ENCODE data around the gene TTLL8.

DNA sequence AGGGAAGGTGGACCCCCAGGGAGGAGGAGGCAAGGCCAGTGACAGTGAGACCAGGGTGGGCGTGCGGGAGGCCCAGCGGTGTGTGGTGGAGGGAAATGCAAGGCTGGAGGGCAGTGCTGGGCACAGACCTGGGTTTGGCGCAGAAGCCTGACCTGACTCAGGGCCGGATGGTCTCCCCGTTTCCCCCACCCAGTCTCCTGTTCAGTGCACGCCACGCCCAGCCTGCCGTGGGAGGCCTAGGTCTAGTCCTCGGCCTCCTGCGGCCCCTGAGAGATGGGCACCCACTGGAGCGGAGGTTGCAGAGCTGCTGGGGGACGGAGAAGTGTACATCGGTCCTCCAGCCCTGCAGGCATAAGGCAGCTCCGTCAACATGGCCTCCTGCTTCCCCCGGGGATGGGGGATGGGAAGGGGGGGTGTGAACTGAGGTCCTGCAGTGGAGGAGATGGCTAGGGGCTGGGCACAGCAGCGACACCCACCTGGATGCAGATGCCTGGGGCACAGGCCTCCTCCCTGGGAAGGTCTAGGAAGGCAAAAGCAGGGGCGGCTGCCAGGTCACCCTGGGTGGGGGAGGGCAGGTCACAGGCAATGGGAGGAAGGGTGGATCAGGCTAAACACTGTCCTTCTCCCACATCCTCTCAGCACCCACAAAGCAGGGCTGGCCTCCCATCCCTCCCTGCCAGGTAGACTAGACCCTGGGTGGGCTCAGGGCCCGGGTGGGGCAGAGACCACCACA is 61.4 kb downstream of the TTLL8 start:
- TF ChIP-seq TAF1 (IDR thresholded peaks at IDR 0.05; ENCODE audit: borderline replicate concordance, insufficient read depth, low read length) (no peak), REST (IDR thresholded peaks at IDR 0.05; ENCODE audit: insufficient read depth in 1 of 2, low read depth in 2 of 2, low read length in 2 of 2) (no peak)

Measured in PFSK-1 (cell line).